ENCODE data around the gene ZNF609. TPM values are rescaled to one million over a fixed set of nuclear protein-coding genes. Genes with fewer than 3 reads are reported as not detected.

Gene ZNF609
- total RNA-seq, 5 donors from 2014 or later (not counting 1 experiment from before 2014, with no cell fraction given): 52.7 to 81.8 (median 59.3) TPM

DNA sequence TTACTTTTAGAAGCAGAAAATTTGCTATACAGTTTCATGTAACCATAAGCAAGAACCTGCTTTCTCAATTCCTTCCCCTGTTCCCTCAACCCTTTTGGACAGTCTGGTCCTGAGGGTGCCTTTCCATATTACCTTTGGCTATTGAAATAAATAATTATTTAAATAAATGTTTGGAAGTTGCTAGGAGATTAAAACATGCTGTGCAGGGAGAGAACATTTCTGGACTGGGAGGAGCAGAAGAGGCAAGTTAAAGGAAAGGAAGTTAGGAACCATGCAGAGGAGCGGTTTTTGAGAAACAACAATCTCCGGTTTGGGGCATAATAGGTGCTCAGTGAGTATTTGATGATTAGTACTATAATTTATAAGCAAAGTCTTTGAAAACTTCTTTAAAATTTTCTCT is 41.8 kb downstream of the ZNF609 start:
- Mint-ChIP-seq H3K4me1 (peaks cover 85 to 89% (median 87%) of the 10 kb centered on the region in 3 donors), H3K27me3 (no peaks in the 10 kb centered on the region), H3K9me3 (no peaks in the 10 kb centered on the region), H3K4me3 (peak overlapping the region in 2 of 3 donors; percentile 11 to 50), H3K27ac (peak overlapping the region; percentile 83 to 85), H3K36me3 (peaks cover 37% of the 10 kb centered on the region)
- H3K36me3 ChIP-seq (ENCODE audit: control insufficient read depth in 2 of 2, extremely low read depth in 1 of 2, insufficient read depth in 1 of 2, low read length in 1 of 2): peaks cover 4 to 27% of the 10 kb centered on the region in 2 donors
- no peaks in the 10 kb centered on the region for H3K9me3 ChIP-seq
- peaks cover 50 to 56% of the 10 kb centered on the region in 2 experiments for H3K4me1 ChIP-seq (ENCODE audit: control insufficient read depth in 1 of 2, extremely low read depth in 1 of 2, insufficient read depth in 2 of 2, low read length in 2 of 2)
- no CpG with 5 or more reads among the region's 2 CpGs for WGBS (ENCODE audit: insufficient coverage)
- ChIA-PET POLR2A (no interaction called here), CTCF (interaction anchor here in 1 of 2 donors (0.5 kb wide), 1 partner anchor 155 kb away, joined by 13 read pairs; no protein-coding TSS in a partner anchor)
- DNase-seq: no peak
- ATAC-seq (replicated peaks in 1 of 4): no peak
- H3K27ac ChIP-seq (ENCODE audit: low read length): peak overlapping the region; percentile 66
- H3K27me3 ChIP-seq (replicated peaks in 1 of 2; ENCODE audit: control insufficient read depth in 2 of 2, extremely low read depth in 1 of 2, insufficient read depth in 2 of 2, low read length in 1 of 2): no peaks in the 10 kb centered on the region
- H3K4me3 ChIP-seq (ENCODE audit: control insufficient read depth in 1 of 2, extremely low read depth in 1 of 2, low read length in 1 of 2): no peak overlapping the region

DNA sequence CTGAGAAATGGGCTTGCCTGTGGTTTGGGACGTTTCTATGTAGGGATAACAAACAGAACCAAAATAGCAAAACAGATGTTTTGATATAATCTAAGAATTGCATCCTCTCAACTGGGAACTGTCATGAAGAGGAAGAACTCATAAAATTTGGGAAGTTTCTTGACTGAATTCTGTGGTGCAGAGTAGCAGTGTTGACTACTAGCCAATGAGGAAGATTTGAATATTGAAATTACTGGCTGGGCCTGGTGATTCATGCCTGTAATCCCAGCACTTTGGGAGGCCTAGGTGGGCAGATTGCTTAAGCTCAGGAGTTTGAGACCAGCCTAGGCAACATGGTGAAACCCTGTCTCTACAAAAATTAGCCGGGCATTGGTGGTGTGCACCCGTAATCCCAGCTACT is 42.2 kb downstream of the ZNF609 start:
- no peak for ATAC-seq (replicated peaks in 1 of 4)
- WGBS (ENCODE audit: insufficient coverage): 100% methylated on average over 2 of the region's 3 CpGs
- CTCF ChIA-PET: interaction anchor here (0.6 to 1.4 kb wide), 4 partner anchors 75 to 1223 kb away, joined by 3 to 10 read pairs (median 5); no protein-coding TSS in a partner anchor
- Mint-ChIP-seq H3K36me3 (peaks cover 34% of the 10 kb centered on the region), H3K27me3 (no peaks in the 10 kb centered on the region), H3K27ac (peak overlapping the region; percentile 83 to 85), H3K4me1 (peaks cover 85 to 89% (median 88%) of the 10 kb centered on the region in 3 donors), H3K9me3 (no peaks in the 10 kb centered on the region), H3K4me3 (peak overlapping the region; percentile 18 to 60 (median 50))
- H3K27ac ChIP-seq (ENCODE audit: low read length): peak overlapping the region; percentile 66
- no peak for DNase-seq
- peaks cover 54 to 60% of the 10 kb centered on the region in 2 experiments for H3K4me1 ChIP-seq (ENCODE audit: control insufficient read depth in 1 of 2, extremely low read depth in 1 of 2, insufficient read depth in 2 of 2, low read length in 2 of 2)
- POLR2A ChIA-PET: interaction anchor here in 1 of 2 donors (0.6 kb wide), 1 partner anchor 58 kb away, joined by 16 read pairs; no protein-coding TSS in a partner anchor
- H3K4me3 ChIP-seq (ENCODE audit: control insufficient read depth in 1 of 2, extremely low read depth in 1 of 2, low read length in 1 of 2): peak overlapping the region in 1 of 2 donors; percentile 49
- H3K27me3 ChIP-seq (replicated peaks in 1 of 2; ENCODE audit: control insufficient read depth in 2 of 2, extremely low read depth in 1 of 2, insufficient read depth in 2 of 2, low read length in 1 of 2): no peaks in the 10 kb centered on the region
- H3K9me3 ChIP-seq: no peaks in the 10 kb centered on the region
- H3K36me3 ChIP-seq (ENCODE audit: control insufficient read depth in 2 of 2, extremely low read depth in 1 of 2, insufficient read depth in 1 of 2, low read length in 1 of 2): peaks cover 4 to 24% of the 10 kb centered on the region in 2 donors

DNA sequence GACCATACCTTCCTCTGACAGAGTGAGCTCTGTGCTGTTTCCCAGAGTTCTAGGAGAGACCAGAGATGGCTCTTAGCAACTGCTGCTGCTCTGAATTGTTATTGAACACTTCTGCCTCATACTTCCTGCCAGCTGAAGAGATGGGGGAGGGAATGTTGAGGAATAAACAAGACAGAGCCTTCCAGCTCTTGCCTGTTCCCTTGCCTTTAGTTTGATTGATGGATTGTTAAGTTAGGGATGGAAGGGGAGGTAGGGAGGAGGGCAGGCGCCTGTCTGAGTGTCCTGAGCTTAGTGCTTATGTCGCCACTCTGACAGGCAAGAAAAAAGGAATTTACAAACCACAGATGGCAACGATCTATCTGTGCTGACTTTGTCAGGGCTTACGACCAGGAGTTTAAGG is 42.8 kb downstream of the ZNF609 start:
- CTCF ChIA-PET: interaction anchor here (0.6 to 1.4 kb wide), 5 partner anchors 76 to 1224 kb away, joined by 3 to 10 read pairs (median 6); no protein-coding TSS in a partner anchor
- H3K9me3 ChIP-seq: no peaks in the 10 kb centered on the region
- peak overlapping the region; percentile 4 to 49 for H3K4me3 ChIP-seq (ENCODE audit: control insufficient read depth in 1 of 2, extremely low read depth in 1 of 2, low read length in 1 of 2)
- no peaks in the 10 kb centered on the region for H3K27me3 ChIP-seq (replicated peaks in 1 of 2; ENCODE audit: control insufficient read depth in 2 of 2, extremely low read depth in 1 of 2, insufficient read depth in 2 of 2, low read length in 1 of 2)
- H3K27me3 Mint-ChIP-seq: no peaks in the 10 kb centered on the region
- H3K36me3 Mint-ChIP-seq: peaks cover 38% of the 10 kb centered on the region
- POLR2A ChIA-PET: interaction anchor here (0.5 to 1.2 kb wide), 3 partner anchors 11 to 341 kb away, joined by 3 to 16 read pairs (median 4); partner anchors contain the start of gene PPIB (in 1 of the 2)
- H3K4me1 Mint-ChIP-seq: peaks cover 89 to 90% (median 90%) of the 10 kb centered on the region in 3 donors
- H3K9me3 Mint-ChIP-seq: no peaks in the 10 kb centered on the region
- peak overlapping the region; percentile 83 to 85 for H3K27ac Mint-ChIP-seq
- peaks cover 4 to 24% of the 10 kb centered on the region in 2 donors for H3K36me3 ChIP-seq (ENCODE audit: control insufficient read depth in 2 of 2, extremely low read depth in 1 of 2, insufficient read depth in 1 of 2, low read length in 1 of 2)
- DNase-seq: peak in 1 of 35 experiments; percentile 29
- peaks cover 61 to 63% of the 10 kb centered on the region in 2 experiments for H3K4me1 ChIP-seq (ENCODE audit: control insufficient read depth in 1 of 2, extremely low read depth in 1 of 2, insufficient read depth in 2 of 2, low read length in 2 of 2)
- 15% methylated on average over 2 of the region's 4 CpGs for WGBS (ENCODE audit: insufficient coverage)
- ATAC-seq (replicated peaks in 1 of 4): peak; percentile 39 to 59 (median 48)
- peak overlapping the region; percentile 47 to 60 (median 50) for H3K4me3 Mint-ChIP-seq
- peak overlapping the region; percentile 66 for H3K27ac ChIP-seq (ENCODE audit: low read length)

DNA sequence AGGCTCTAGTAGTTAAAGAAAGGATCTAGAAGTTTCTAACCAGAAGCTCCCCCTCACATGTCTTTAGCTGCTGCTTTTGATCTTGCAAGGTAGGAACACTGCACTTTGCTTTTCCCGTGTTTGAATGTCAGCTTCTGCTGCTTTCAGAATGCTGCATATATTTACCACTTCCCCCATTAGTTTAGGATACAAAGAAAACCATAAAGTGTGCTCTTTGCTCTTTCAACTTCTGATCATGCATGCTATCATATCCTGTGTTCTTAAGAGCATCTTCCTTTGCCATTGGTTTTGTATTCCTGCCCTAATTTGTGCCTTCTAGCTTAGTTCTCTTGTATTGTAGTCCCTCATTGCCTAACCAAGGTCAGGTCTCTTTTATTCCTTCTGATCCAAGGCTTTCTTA is 43.3 kb downstream of the ZNF609 start:
- Mint-ChIP-seq H3K9me3 (no peaks in the 10 kb centered on the region), H3K4me1 (peaks cover 88 to 89% (median 88%) of the 10 kb centered on the region in 3 donors), H3K27me3 (no peaks in the 10 kb centered on the region), H3K27ac (peak overlapping the region; percentile 83 to 85), H3K36me3 (peaks cover 39% of the 10 kb centered on the region), H3K4me3 (peak overlapping the region; percentile 47 to 60 (median 50))
- H3K4me3 ChIP-seq (ENCODE audit: control insufficient read depth in 1 of 2, extremely low read depth in 1 of 2, low read length in 1 of 2): peak overlapping the region; percentile 4 to 49
- ATAC-seq (replicated peaks in 1 of 4) (peak; percentile 65 to 79 (median 74)), DNase-seq (peak in 3 of 35 experiments; percentile 2 to 49 (median 13))
- ChIA-PET CTCF (interaction anchor here (0.6 to 1.4 kb wide), 4 partner anchors 77 to 751 kb away, joined by 3 to 6 read pairs (median 5); no protein-coding TSS in a partner anchor), POLR2A (interaction anchor here (0.5 to 1.2 kb wide), 3 partner anchors 10 to 341 kb away, joined by 3 to 4 read pairs (median 4); partner anchors contain the start of gene PPIB (in 1 of the 2))
- no CpG with 5 or more reads among the region's 1 CpG for WGBS (ENCODE audit: insufficient coverage)
- H3K9me3 ChIP-seq: no peaks in the 10 kb centered on the region
- peaks cover 4 to 24% of the 10 kb centered on the region in 2 donors for H3K36me3 ChIP-seq (ENCODE audit: control insufficient read depth in 2 of 2, extremely low read depth in 1 of 2, insufficient read depth in 1 of 2, low read length in 1 of 2)
- peak overlapping the region; percentile 66 for H3K27ac ChIP-seq (ENCODE audit: low read length)
- peaks cover 65 to 66% of the 10 kb centered on the region in 2 experiments for H3K4me1 ChIP-seq (ENCODE audit: control insufficient read depth in 1 of 2, extremely low read depth in 1 of 2, insufficient read depth in 2 of 2, low read length in 2 of 2)
- no peaks in the 10 kb centered on the region for H3K27me3 ChIP-seq (replicated peaks in 1 of 2; ENCODE audit: control insufficient read depth in 2 of 2, extremely low read depth in 1 of 2, insufficient read depth in 2 of 2, low read length in 1 of 2)

DNA sequence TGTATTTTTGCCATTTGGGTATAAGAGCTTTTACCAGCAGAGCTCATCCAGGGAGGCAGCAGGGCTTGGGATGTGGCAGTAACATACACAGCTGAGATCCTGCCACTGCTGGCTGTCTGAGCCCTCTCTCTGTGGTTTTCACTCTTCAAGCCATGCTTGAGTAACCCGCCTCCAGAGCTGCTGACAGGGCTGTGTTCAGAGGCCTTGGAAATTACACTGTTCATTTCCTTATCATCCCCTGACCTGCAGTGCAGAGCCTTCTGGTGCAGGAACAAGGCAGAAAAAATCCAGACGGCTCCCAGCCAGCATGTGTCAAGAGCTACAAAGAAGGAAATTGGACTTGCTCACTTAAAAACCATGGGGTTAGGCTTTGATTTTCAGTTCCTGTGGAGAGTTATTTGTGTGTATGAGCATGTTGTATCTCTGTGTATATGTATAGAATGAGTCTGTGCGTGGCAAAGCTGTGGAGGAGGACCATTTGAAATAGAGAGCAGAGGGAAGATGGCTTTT is 47.0 kb downstream of the ZNF609 start:
- Mint-ChIP-seq H3K27ac (peak overlapping the region; percentile 65 to 82), H3K27me3 (no peaks in the 10 kb centered on the region), H3K4me3 (peak overlapping the region in 2 of 3 donors; percentile 1 to 65), H3K4me1 (peaks cover 80 to 82% (median 81%) of the 10 kb centered on the region in 3 donors), H3K36me3 (peaks cover 14% of the 10 kb centered on the region), H3K9me3 (no peaks in the 10 kb centered on the region)
- ChIA-PET CTCF (interaction anchor here (0.7 to 1.1 kb wide), 2 partner anchors 13 to 1268 kb away, joined by 4 read pairs; no protein-coding TSS in a partner anchor), POLR2A (interaction anchor here in 1 of 2 donors (0.6 to 0.7 kb wide), 2 partner anchors 74 to 391 kb away, joined by 3 read pairs; no protein-coding TSS in a partner anchor)
- Histone ChIP-seq H3K4me1 (ENCODE audit: control insufficient read depth in 1 of 2, extremely low read depth in 1 of 2, insufficient read depth in 2 of 2, low read length in 2 of 2) (peaks cover 52 to 60% of the 10 kb centered on the region in 2 experiments), H3K4me3 (ENCODE audit: control insufficient read depth in 1 of 2, extremely low read depth in 1 of 2, low read length in 1 of 2) (peak overlapping the region in 1 of 2 donors; percentile 36), H3K27me3 (replicated peaks in 1 of 2; ENCODE audit: control insufficient read depth in 2 of 2, extremely low read depth in 1 of 2, insufficient read depth in 2 of 2, low read length in 1 of 2) (no peaks in the 10 kb centered on the region), H3K36me3 (ENCODE audit: control insufficient read depth in 2 of 2, extremely low read depth in 1 of 2, insufficient read depth in 1 of 2, low read length in 1 of 2) (peaks cover 0 to 4% of the 10 kb centered on the region in 2 donors), H3K27ac (ENCODE audit: low read length) (peak overlapping the region; percentile 16), H3K9me3 (no peaks in the 10 kb centered on the region)
- DNase-seq (peak in 23 of 35 experiments; percentile 3 to 39 (median 12)), ATAC-seq (replicated peaks in 1 of 4) (peak; percentile 59 to 70 (median 68))
- WGBS (ENCODE audit: insufficient coverage): 7% methylated on average over 2 of the region's 3 CpGs

DNA sequence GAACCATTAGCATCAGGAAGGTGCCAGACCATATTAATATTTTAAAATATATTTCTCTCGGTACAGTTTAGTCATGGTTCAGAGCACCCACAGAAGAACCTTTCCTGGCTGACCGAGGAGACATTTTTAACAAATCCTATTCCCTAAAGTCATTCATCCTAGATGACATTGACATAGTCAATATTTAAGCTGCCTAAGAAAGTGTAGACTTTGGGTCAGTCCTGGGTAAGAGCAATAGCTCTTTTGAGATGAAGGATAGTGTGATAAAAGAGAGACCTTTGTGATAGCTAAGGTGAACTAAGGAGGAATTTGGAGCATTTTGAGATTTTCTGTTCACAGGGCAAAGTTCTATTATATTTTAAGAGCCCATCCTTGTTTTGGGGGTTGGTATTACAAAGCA is 47.5 kb downstream of the ZNF609 start:
- WGBS (ENCODE audit: insufficient coverage): no CpG with 5 or more reads among the region's 2 CpGs
- no peak overlapping the region for H3K4me3 ChIP-seq (ENCODE audit: control insufficient read depth in 1 of 2, extremely low read depth in 1 of 2, low read length in 1 of 2)
- peaks cover 77 to 80% (median 79%) of the 10 kb centered on the region in 3 donors for H3K4me1 Mint-ChIP-seq
- DNase-seq: no peak
- ChIA-PET POLR2A (interaction anchor here in 1 of 2 donors (0.6 to 0.7 kb wide), 2 partner anchors 52 to 391 kb away, joined by 3 read pairs; no protein-coding TSS in a partner anchor), CTCF (interaction anchor here in 1 of 2 donors (0.7 to 1.1 kb wide), 4 partner anchors 13 to 67 kb away, joined by 3 to 6 read pairs (median 4); no protein-coding TSS in a partner anchor)
- ATAC-seq (replicated peaks in 1 of 4): no peak
- no peaks in the 10 kb centered on the region for H3K27me3 Mint-ChIP-seq
- peak overlapping the region; percentile 16 for H3K27ac ChIP-seq (ENCODE audit: low read length)
- H3K9me3 ChIP-seq: no peaks in the 10 kb centered on the region
- peaks cover 0 to 4% of the 10 kb centered on the region in 2 donors for H3K36me3 ChIP-seq (ENCODE audit: control insufficient read depth in 2 of 2, extremely low read depth in 1 of 2, insufficient read depth in 1 of 2, low read length in 1 of 2)
- peaks cover 14% of the 10 kb centered on the region for H3K36me3 Mint-ChIP-seq
- H3K9me3 Mint-ChIP-seq: no peaks in the 10 kb centered on the region
- no peaks in the 10 kb centered on the region for H3K27me3 ChIP-seq (replicated peaks in 1 of 2; ENCODE audit: control insufficient read depth in 2 of 2, extremely low read depth in 1 of 2, insufficient read depth in 2 of 2, low read length in 1 of 2)
- peaks cover 48 to 55% of the 10 kb centered on the region in 2 experiments for H3K4me1 ChIP-seq (ENCODE audit: control insufficient read depth in 1 of 2, extremely low read depth in 1 of 2, insufficient read depth in 2 of 2, low read length in 2 of 2)
- peak overlapping the region in 1 of 3 donors; percentile 65 for H3K4me3 Mint-ChIP-seq
- H3K27ac Mint-ChIP-seq: peak overlapping the region; percentile 65 to 82
